SKM-1 treated with dmso at 0.1 percent for 144 hours (cell line): ENCODE measurements around the gene GASK1B.

Experiments used
- DNase-seq: peaks from one replicate; lab custom pipeline; 2025; ENCODE audit not compliant: unreplicated experiment; lab: John Stamatoyannopoulos, UW

GASK1B gene

GRCh38 chr4:158189422-158189821 is 16.6 kb upstream of the GASK1B start:
- no peak for DNase-seq

DNA sequence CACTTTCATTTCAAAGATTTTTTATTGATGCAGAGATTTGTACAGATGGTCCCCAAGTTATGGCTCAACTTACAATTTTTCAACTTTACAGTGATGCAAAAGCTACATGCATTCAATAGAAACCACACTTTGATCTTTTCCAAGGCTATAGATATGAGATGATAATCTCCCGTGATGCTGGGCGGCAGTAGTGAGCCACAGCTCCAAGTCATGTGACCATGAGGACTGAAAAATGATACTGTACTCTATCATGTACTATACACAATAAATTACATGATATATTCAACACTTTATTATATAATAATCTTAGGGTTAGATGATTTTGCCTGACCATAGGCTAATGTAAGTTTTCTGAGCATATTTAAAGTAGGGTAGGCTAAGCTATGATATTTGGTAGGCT is 14.0 kb upstream of the GASK1B start:
- no peak for DNase-seq

- DNase-seq: no peak
These were observed 9.9 kb upstream of the GASK1B start for GRCh38 chr4:158182736-158183135.

GRCh38 chr4:158181906-158182305 is 9.1 kb upstream of the GASK1B start:
- no peak for DNase-seq

- no peak for DNase-seq
These were observed 6.6 kb upstream of the GASK1B start for GRCh38 chr4:158179465-158179864.

DNA sequence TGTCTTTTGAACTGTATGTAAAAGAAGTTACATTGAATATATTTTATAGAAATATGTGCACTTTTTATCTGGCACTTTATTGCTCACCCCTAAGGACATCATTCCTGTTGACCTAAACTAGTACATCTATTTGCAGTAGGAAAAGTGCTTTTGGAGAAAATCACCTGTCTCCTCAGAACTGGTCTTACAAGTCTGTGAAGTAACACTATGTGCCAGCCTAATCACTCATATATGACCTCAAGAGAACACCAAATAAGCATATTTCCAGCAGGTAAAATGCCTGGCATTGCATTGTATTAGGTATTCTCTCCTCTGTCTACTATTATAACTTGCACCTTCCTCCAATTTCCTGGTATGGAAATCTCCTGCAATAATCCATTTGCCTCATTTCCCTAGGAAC is 4.0 kb upstream of the GASK1B start:
- no peak for DNase-seq

- no peak for DNase-seq
These were observed 3.3 kb upstream of the GASK1B start for GRCh38 chr4:158176108-158176507.

DNA sequence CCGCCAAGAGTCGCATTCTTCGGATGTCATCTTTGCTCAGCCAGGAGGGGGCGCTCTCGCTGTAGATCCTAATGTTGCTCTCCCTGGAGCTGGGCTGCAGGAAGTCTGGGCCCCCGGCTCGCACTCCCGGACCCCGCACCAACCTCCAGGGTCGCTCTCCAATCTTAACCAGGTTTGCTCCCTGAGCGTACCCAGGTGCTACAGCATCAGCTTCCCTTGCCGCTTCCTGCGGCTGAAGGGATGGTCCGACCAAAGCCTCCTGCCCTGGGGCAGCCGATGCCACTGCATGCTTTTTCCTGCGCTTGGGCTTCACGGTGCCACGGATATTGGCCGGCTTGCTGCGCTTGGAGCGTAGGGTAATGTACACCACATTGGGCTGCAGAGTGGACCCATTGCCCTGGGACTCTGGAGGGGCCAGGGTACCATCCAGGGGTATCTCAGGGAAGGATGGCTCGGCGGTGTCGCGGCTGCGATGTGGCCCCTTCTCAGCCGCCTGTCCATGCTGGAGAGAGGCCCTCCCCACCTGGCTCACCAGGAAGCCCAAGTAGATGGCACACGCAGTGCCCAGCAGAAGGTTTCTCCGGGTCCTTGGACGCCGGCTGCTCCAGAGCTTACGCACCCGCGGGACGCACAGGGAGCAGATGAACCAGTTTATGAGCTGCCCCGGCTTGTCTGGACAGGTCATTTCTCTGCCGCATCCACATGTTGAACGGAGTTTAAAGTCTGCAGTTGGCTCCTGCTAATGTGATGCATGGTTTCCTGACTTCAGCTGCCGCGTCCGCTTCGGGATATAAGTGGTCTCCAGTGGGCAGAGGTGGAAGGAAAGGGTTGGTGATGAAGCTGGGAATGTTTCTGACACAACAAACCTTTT is 1.9 kb downstream of the GASK1B start:
- no peak for DNase-seq

- DNase-seq: no peak
These were observed 2.7 kb downstream of the GASK1B start for GRCh38 chr4:158169931-158170690.

- DNase-seq: no peak
These were observed 3.3 kb downstream of the GASK1B start for GRCh38 chr4:158169506-158169905.

GRCh38 chr4:158168606-158169005 is 4.2 kb downstream of the GASK1B start:
- DNase-seq: no peak

GRCh38 chr4:158166701-158167100 is 6.1 kb downstream of the GASK1B start:
- no peak for DNase-seq

DNA sequence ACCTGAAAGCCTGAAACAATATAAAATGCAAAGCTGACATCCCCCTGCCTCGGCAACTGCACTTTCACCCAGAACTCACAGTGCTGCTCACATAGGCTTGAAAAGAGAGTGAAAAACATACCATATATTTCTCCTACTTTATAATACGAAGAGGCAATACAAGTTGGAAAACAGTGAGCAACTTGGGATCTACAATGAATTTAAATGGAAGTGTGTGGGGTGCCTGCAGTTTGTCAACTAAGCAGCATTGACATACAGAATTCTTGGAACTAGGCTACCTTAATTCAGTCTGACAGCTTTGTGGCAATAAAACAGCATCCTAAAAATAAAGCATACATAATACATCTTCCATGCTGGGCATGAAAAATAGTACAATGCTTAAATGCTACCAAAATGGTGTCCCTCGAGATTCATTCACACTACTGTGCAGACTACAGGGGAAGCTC is 8.0 kb downstream of the GASK1B start:
- DNase-seq: no peak

DNA sequence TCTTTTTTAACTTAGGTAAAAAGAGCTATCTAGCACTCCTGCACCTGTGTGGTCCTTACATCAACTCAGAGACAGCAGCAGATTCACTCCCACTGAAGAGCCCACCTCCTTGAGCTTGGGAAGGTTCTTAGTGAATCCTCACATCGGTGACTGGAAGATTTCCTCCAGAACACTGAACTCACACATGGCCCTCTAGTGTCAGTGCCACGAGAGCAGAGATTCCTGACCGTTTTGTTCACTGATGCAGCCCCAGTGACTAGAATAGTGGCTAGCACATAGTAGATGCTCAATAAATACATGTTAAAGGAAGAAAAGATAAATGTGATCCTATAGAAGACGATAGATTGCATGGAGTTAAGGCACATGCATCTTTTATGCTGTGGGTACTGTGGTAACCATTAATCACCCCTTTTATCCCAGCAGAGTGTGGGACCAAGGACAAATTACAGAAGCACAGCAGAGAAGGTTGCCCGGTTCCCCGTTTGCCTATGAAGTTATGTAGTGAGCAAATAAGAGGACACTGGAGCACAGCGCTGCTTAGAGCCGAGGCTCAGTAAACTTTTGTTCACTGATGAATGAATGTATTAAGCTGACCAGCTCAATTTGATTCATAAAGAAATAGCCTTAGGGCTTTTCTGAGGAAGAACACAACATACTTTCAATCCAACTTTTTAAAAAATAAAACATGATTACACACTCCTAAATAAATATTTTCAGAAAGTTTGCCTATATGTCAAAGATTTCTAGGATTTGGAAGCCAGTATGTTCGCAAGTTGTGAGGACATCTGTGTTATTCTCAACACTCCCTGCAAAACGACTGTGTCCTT is 8.7 kb downstream of the GASK1B start:
- no peak for DNase-seq

- DNase-seq: no peak
These were observed 10.2 kb downstream of the GASK1B start for GRCh38 chr4:158162631-158163030.

GRCh38 chr4:158161551-158162354 is 11.1 kb downstream of the GASK1B start:
- DNase-seq: peak; percentile 62

- DNase-seq: no peak
These were observed 13.1 kb downstream of the GASK1B start for GRCh38 chr4:158159718-158160094.

DNA sequence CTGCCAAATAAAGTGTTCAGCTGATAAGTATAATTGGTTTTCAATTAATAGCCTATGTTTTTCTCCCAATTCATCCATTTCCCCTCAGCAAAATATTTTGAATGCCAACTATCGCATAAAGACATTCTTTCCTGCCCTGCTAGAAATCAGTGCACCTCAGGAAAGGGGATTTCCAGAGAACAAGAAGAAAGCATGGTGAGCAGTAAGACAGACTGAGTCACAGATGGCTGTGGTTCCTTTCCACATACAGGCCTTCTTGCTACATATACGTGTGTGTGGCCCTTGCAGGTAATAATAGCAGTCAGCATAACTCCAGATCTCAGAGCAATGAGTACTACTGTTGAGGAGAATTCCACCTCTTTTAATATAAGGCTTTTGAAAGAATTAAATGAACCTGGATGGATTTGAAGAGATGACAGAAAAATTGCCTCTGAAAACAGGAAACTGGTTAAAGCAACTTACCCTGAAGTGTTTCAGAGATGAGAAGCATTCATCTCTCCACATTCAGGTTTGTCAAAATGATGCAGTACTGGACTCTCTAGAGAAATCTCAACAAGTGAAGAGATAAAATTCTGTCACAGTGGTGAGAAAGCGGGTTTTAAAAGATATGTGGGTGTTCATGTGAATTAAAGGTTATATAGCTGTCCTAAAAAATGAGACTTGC is 13.6 kb downstream of the GASK1B start:
- no peak for DNase-seq

- no peak for DNase-seq
These were observed 15.4 kb downstream of the GASK1B start for GRCh38 chr4:158157412-158157811.
